Measurements from ENCODE around the gene GALNT17.

DNA sequence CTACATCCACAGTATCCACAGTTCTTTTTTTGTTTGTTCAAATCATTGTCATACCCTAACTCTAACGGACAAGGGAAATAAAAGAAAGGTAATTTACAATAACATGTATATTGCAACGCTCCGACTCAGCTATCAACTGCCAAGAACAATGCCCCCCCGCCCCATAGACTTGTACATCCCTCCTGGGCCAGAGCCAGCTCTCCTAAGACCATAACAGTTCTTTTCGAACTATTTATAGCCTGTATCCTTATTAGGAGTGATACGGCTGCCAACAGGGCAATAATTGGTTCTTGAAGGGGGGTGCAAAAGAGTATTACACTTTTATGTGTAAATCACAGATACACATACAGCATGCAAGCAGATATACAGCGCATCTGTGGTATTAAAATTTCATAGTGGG lies 495.7 kb downstream of the GALNT17 start:
- no peak for TF ChIP-seq TCF7L2 (IDR thresholded peaks at IDR 0.05; ENCODE audit: low read depth, low read length)
- TF ChIP-seq, protein P1, sequence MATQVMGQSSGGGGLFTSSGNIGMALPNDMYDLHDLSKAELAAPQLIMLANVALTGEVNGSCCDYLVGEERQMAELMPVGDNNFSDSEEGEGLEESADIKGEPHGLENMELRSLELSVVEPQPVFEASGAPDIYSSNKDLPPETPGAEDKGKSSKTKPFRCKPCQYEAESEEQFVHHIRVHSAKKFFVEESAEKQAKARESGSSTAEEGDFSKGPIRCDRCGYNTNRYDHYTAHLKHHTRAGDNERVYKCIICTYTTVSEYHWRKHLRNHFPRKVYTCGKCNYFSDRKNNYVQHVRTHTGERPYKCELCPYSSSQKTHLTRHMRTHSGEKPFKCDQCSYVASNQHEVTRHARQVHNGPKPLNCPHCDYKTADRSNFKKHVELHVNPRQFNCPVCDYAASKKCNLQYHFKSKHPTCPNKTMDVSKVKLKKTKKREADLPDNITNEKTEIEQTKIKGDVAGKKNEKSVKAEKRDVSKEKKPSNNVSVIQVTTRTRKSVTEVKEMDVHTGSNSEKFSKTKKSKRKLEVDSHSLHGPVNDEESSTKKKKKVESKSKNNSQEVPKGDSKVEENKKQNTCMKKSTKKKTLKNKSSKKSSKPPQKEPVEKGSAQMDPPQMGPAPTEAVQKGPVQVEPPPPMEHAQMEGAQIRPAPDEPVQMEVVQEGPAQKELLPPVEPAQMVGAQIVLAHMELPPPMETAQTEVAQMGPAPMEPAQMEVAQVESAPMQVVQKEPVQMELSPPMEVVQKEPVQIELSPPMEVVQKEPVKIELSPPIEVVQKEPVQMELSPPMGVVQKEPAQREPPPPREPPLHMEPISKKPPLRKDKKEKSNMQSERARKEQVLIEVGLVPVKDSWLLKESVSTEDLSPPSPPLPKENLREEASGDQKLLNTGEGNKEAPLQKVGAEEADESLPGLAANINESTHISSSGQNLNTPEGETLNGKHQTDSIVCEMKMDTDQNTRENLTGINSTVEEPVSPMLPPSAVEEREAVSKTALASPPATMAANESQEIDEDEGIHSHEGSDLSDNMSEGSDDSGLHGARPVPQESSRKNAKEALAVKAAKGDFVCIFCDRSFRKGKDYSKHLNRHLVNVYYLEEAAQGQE (IDR thresholded peaks at IDR 0.05; ENCODE audit: insufficient read depth in 1 of 2, low read depth in 2 of 2, low read length in 1 of 2): no peak
